Activated CD8-positive, alpha-beta memory T cell treated with anti-CD3 and anti-CD28 coated beads, Interleukin-2, amount 50 U/mL, for 1 hour (primary cell): ENCODE measurements around the gene NDFIP1.

Source experiments
- DNase-seq: peaks from one replicate; pipeline ENCODE4 v3.0.0-alpha.2; 2020; ENCODE audit errors: extremely low read depth

NDFIP1 gene

DNA sequence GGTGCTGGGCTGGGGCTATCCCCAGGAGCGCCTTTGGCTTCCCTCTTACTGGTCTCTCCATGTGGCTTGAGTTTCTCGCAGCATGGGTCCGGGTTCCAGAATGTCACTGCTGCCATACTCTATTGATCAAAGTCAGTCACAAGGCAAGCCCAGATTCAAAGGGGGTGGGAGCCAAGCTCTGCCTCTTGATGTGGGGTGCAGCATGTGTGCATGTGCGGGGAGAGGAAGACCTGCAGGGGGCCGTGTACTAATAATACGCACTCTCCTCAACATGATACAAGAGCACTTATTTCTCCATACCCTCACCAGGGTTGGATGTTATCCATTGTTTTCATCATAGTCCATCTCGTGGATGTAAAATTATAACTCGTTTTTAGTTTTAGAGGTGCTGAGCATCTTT is 81.2 kb downstream of the NDFIP1 start:
- no peak for DNase-seq

DNA sequence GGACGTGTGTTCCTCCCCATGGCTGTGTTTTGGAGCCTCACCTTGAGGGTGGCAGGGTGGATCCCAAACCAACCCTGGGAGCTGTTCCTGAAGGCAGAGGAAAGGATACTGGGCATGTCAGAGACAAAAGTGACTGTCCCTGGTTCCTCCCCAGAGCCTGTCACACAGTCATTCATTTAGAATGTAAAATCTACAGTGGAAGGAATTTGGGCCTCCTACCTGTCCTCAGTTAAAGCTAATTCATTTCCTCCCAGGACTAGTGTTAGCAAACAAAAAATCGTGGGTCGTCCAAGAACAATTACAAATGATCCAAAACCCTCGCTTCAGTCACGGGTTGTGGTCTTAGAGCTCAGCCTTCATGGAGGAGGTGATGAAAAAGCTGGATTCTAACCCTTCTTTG is 83.2 kb downstream of the NDFIP1 start:
- no peak for DNase-seq

DNA sequence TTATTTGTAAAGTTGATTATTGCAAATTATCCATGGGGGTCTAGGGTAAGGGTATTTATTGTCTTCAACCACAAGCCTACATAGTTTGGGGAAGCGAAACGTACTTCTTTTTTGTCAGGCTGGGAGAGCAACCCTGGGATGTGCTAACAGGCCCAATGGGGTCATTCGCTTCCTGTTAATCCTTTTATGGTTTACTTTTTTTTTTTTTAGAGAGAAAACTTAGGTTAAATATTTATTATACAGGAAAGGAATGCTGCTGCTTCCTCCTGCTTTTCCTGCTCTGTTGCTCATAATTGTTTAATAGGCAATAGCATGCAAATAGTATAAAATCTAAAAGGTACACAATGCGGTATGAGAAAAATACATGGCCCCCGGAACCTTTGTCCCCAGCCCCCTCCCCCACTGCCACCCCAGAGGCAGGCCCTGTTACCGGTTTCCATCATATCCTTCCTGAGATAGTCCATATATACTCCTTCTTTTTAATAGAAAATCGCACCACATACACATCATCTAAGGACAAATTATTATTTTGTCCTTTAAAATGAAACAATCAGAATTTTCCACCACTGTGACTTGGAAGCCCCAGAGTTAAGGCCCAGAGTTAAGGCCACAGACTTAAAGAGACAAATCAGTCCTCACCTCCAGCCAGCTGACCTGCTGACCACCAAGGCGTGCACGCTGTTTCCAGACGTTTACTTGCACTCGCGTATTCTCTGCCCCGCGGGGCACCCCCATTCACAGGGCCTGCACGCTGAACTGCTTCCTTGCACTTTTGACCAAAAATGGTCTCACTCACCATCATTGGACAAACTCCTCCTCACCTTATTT is 83.9 kb downstream of the NDFIP1 start:
- DNase-seq: no peak

DNA sequence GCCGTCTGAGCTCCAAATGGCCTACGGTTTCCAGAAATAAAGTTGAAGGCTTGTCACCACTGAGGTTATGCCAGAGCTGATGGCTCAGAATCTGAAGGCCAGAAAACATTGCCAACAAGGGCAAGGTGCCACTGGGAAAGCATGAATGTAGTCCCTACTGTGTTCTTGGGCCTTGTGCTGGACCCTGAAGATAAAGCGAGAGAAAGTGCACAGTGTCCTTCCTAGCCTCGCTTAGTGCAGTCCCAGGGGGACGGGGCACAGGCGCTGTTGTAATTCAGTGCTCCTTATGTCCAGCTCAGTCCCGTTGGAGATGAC is 84.5 kb downstream of the NDFIP1 start:
- DNase-seq: no peak

DNA sequence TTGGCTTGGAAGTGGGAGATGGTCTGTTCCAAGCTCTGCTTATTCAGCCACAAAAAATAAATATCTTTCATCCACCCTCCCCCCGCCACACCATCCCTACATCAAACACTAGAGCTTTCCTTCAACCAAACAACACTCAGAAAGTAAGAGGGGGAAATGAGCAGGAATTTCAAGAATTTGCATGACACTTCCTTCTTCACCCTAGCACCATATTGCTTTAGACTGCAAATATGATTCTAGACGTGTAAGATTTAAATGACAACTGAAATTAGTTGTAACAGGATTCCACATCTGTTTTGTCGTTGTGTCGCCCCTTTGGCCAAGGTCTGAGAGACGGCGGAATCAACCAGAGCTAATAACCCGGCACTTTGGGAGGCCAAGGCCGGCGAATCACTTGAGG is 88.5 kb downstream of the NDFIP1 start:
- DNase-seq: no peak

DNA sequence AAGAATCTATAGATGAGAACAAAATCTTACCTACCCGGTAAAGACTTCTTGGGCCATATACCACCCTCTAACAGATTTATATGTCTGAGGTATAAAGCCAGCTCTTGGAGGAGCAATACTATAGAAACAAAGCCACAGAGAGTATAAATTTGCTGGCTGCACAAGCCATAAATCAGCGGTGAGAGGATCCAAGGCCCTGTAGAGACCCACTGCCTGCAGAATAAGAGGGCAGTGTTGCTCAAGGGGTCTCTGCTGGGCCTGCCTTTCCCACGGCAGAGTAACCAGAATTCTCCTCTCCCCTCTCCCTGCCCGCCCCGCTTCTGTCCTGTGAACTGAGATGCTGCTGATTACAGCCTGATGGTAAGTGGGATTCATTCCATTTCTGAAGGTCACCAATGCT is 89.2 kb downstream of the NDFIP1 start:
- DNase-seq: no peak

DNA sequence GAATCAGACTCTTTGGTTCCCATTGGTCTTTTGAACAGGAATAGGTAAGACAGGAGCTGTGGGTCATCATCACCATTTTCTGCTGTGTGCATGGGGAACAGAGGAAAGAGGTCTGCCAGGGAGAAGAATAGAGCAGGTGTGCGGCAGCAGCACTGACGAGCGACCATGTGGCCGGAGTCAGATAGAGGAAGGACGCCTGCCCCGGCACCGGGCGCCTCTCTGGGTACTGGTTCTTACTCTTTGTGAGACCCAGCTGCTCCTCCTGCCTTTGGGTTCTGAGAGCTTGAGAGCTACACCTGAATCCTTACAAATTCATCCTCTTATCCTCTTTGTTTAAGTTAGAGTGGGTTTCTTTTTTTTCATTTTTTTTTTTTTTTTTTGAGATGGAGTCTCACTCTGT is 90.8 kb downstream of the NDFIP1 start:
- DNase-seq: no peak

DNA sequence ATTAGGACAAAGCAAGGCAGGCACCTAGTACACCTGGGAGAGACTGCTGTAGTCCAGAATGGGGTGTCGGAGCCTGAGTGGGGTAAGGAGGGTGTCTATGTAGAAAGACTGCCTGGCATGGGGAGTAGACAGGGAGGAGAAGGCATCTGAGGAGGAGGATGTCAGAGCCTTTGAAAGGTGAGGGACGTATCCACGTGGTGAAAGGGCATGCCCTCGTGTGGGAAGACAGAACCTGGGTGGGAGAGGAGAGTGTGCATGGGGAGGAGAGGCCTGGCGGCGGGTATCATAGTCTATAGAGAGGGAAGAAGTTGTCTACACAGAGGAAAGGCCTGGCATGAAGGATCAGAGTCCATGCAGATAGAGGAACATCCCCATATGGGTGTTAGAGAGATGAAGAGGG is 91.8 kb downstream of the NDFIP1 start:
- DNase-seq: no peak

DNA sequence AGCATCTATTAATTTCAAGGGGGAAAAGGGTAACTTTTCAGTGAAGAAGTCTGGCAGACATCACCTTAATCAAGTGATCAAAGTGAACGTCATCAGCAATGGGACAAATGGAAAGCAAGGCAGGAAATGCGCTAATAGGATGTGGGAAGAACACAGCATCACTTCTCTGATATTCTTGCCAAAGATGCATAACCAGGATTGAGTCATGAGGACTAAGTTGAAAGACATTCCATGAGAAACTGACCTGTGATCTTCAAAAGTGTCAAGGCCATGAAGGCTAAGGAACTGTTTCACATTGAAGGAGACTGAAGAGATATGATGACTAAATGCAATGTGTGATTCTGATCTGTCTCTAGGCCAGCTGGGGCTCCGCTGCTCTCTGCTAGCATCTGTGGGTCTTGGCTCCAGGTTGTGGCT is 92.9 kb downstream of the NDFIP1 start:
- DNase-seq: no peak

DNA sequence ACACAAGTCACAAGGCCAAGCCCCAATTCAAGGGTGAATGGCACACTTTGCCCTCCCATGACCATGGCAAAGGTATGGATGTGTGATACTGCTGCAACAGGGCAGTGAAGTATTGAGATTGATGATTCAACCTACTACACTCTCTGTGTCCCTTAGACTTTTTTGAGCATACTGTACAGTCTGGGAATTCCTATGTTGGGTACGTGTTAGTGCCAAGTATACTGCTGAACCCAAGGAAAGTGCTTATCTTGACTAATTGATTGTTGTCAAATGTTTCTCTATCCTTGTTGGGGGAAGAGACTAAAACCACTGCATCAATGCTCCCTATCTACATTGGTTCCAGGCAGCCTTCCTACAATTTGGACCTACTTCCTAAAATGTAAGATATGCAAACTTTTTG is 93.7 kb downstream of the NDFIP1 start:
- no peak for DNase-seq
